ENCODE data around the gene DCDC1.
A peak's percentile ranks its signal among the peaks of the same experiment; 100 is the strongest.
"Not testable (repeated sequence)": the region's sequence is repeated elsewhere in the genome, so short reads cannot be mapped to it uniquely, and the experiment has no call there.

Gene DCDC1

GRCh38 chr11:31328697-31329096 is 40.8 kb downstream of the DCDC1 start:
- H2AFZ ChIP-seq (ENCODE audit: low read length, unreplicated experiment): no peak overlapping the region

DNA sequence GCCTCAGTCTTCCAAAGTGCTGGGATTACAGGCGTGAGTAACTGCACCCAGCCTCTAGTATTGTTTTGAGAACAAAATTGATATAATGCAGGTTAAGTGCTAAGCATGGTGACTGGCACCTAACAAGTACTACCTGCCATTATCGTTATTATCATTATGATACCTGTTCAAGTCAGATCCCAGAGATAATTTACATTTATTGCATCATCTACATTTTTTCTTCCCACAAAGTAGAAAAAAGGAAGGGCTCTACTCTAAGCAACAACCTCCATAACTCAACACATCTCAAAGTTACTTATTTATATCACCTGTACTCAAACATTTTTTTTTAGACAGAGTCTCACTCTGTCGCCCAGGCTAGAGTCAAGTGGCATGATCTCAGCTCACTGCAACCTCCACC is 42.1 kb downstream of the DCDC1 start:
- H3K27me3 ChIP-seq (ENCODE audit: insufficient read depth, low read length): 0 out of 2 replicates have a peak, but pooled peaks cover 4% of the 10 kb centered on the region
- no peak overlapping the region for H3K4me3 ChIP-seq (ENCODE audit: low read depth, low read length)
- H3K4me1 ChIP-seq (ENCODE audit: control insufficient read depth, insufficient read depth, low read length, unreplicated experiment): peaks cover 24% of the 10 kb centered on the region
- H3K27ac ChIP-seq (ENCODE audit: low read depth, low read length): no peak overlapping the region
- H3K79me2 ChIP-seq (ENCODE audit: control insufficient read depth, insufficient read depth, low read length, unreplicated experiment): no peaks in the 10 kb centered on the region
- no peak overlapping the region for H2AFZ ChIP-seq (ENCODE audit: low read length, unreplicated experiment)
- no peaks in the 10 kb centered on the region for H3K36me3 ChIP-seq (ENCODE audit: insufficient read depth, low read length)

More at GRCh38 chr11:31328697-31329096, 40.8 kb downstream of the DCDC1 start:
- Histone ChIP-seq H3K36me3 (ENCODE audit: insufficient read depth, low read length) (no peaks in the 10 kb centered on the region), H3K4me1 (ENCODE audit: control insufficient read depth, insufficient read depth, low read length, unreplicated experiment) (peaks cover 22% of the 10 kb centered on the region), H3K27me3 (ENCODE audit: insufficient read depth, low read length) (peaks cover 9% of the 10 kb centered on the region; the same call in 1 of the 2 replicates), H3K4me3 (ENCODE audit: low read depth, low read length) (no peak overlapping the region), H3K79me2 (ENCODE audit: control insufficient read depth, insufficient read depth, low read length, unreplicated experiment) (no peaks in the 10 kb centered on the region), H3K27ac (ENCODE audit: low read depth, low read length) (no peak overlapping the region)

- Histone ChIP-seq H3K4me1 (ENCODE audit: control insufficient read depth, insufficient read depth, low read length, unreplicated experiment) (peaks cover 24% of the 10 kb centered on the region), H3K79me2 (ENCODE audit: control insufficient read depth, insufficient read depth, low read length, unreplicated experiment) (no peaks in the 10 kb centered on the region), H2AFZ (ENCODE audit: low read length, unreplicated experiment) (peak overlapping the region; percentile 89), H3K4me3 (ENCODE audit: low read depth, low read length) (peak overlapping the region; percentile 60), H3K27me3 (ENCODE audit: insufficient read depth, low read length) (0 out of 2 replicates have a peak, but pooled peaks cover 4% of the 10 kb centered on the region), H3K27ac (ENCODE audit: low read depth, low read length) (no peak overlapping the region), H3K36me3 (ENCODE audit: insufficient read depth, low read length) (no peaks in the 10 kb centered on the region)
Measured at GRCh38 chr11:31326470-31327148, 42.9 kb downstream of the DCDC1 start.

DNA sequence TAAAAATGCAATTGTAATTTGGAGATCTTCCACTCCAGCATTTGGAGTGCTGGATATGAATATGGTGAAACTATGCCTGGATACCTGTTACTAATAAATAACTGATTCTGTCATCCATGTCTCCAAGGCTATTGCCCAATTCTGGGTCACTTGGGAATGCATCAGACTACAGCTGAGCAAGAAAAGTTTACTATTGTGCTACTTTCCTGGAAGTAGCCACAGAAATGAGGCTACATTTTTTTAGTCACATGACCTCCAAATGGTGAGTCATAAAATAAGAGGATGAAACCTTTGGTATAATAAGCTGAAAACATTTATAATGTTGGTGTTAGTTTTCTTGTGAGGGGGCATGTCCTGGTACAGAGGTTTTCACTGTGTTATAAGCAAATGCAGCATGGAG is 44.4 kb downstream of the DCDC1 start:
- Histone ChIP-seq H3K4me3 (ENCODE audit: low read depth, low read length) (no peak overlapping the region), H3K27me3 (ENCODE audit: insufficient read depth, low read length) (0 out of 2 replicates have a peak, but pooled peaks cover 4% of the 10 kb centered on the region), H3K36me3 (ENCODE audit: insufficient read depth, low read length) (no peaks in the 10 kb centered on the region), H3K79me2 (ENCODE audit: control insufficient read depth, insufficient read depth, low read length, unreplicated experiment) (no peaks in the 10 kb centered on the region), H2AFZ (ENCODE audit: low read length, unreplicated experiment) (no peak overlapping the region), H3K4me1 (ENCODE audit: control insufficient read depth, insufficient read depth, low read length, unreplicated experiment) (peaks cover 24% of the 10 kb centered on the region), H3K27ac (ENCODE audit: low read depth, low read length) (peak overlapping the region; percentile 40)

GRCh38 chr11:31323145-31323544 is 46.4 kb downstream of the DCDC1 start:
- H3K4me3 ChIP-seq (ENCODE audit: low read depth, low read length): no peak overlapping the region
- H3K36me3 ChIP-seq (ENCODE audit: insufficient read depth, low read length): no peaks in the 10 kb centered on the region
- H2AFZ ChIP-seq (ENCODE audit: low read length, unreplicated experiment): no peak overlapping the region
- no peak overlapping the region for H3K27ac ChIP-seq (ENCODE audit: low read depth, low read length)
- H3K79me2 ChIP-seq (ENCODE audit: control insufficient read depth, insufficient read depth, low read length, unreplicated experiment): no peaks in the 10 kb centered on the region
- H3K4me1 ChIP-seq (ENCODE audit: control insufficient read depth, insufficient read depth, low read length, unreplicated experiment): peaks cover 24% of the 10 kb centered on the region
- H3K27me3 ChIP-seq (ENCODE audit: insufficient read depth, low read length): no peaks in the 10 kb centered on the region

- H3K27ac ChIP-seq (ENCODE audit: low read depth, low read length); H3K4me3 ChIP-seq (ENCODE audit: low read depth, low read length); H2AFZ ChIP-seq (ENCODE audit: low read length, unreplicated experiment); H3K36me3 ChIP-seq (ENCODE audit: insufficient read depth, low read length); H3K79me2 ChIP-seq (ENCODE audit: control insufficient read depth, insufficient read depth, low read length, unreplicated experiment); H3K27me3 ChIP-seq (ENCODE audit: insufficient read depth, low read length): not testable (repeated sequence)
- H3K4me1 ChIP-seq (ENCODE audit: control insufficient read depth, insufficient read depth, low read length, unreplicated experiment): peaks cover 24% of the 10 kb centered on the region
Measured at GRCh38 chr11:31321494-31321893, 48.0 kb downstream of the DCDC1 start.

DNA sequence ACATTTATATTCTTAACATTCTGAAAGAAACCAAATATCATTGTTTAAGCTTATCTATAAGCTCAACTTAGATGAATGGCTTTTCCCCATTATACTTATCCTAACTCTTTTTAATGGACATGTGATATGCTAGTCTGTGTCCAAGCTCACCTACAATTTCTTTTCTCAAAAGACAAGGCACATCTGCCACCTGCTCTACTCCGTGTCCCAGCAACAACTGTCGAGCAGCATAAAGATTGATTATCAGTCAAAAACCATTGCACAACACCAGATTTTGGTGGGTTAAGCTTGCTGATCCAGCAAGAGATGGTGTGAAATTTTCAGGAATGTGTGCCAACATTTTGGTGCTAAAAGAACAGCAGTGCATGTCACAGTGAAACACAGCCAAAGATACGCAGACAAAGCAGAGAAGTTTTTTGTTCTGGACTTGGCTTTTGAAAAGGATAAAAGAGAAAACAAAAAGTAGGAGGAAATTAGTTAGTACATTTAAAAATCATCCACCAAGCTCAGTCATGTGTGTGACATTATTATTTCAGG is 65.8 kb downstream of the DCDC1 start:
- no peak overlapping the region for H3K27ac ChIP-seq (ENCODE audit: low read depth, low read length)
- H2AFZ ChIP-seq (ENCODE audit: low read length, unreplicated experiment): no peak overlapping the region
- no peaks in the 10 kb centered on the region for H3K36me3 ChIP-seq (ENCODE audit: insufficient read depth, low read length)
- no peaks in the 10 kb centered on the region for H3K4me1 ChIP-seq (ENCODE audit: control insufficient read depth, insufficient read depth, low read length, unreplicated experiment)
- H3K4me3 ChIP-seq (ENCODE audit: low read depth, low read length): no peak overlapping the region
- no peaks in the 10 kb centered on the region for H3K27me3 ChIP-seq (ENCODE audit: insufficient read depth, low read length)
- H3K79me2 ChIP-seq (ENCODE audit: control insufficient read depth, insufficient read depth, low read length, unreplicated experiment): no peaks in the 10 kb centered on the region

- Histone ChIP-seq H3K27me3 (ENCODE audit: insufficient read depth, low read length) (no peaks in the 10 kb centered on the region), H3K4me3 (ENCODE audit: low read depth, low read length) (no peak overlapping the region)
Measured at GRCh38 chr11:31301549-31302510, 67.7 kb downstream of the DCDC1 start.

DNA sequence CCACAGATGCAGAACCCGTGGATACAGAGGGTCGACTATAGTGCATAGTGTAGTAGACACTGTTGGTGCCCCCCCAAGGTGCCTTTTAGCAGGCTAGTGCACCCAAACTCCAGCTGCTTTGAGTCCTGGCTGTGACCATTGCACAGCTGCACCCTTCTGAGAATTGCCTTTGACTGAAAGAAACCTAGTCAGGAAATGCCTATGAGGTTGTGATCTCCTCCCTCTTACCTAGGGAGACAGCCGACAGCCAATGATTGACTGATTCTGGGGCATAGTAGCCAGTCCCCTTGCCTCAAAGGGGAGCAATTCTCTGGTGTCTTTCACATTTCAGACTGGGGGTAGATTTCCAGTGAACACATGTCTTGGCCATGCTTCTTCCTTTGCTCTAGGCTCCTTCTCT is 74.2 kb downstream of the DCDC1 start:
- Histone ChIP-seq H3K79me2 (ENCODE audit: control insufficient read depth, insufficient read depth, low read length, unreplicated experiment) (no peaks in the 10 kb centered on the region), H2AFZ (ENCODE audit: low read length, unreplicated experiment) (no peak overlapping the region), H3K36me3 (ENCODE audit: insufficient read depth, low read length) (no peaks in the 10 kb centered on the region), H3K27ac (ENCODE audit: low read depth, low read length) (no peak overlapping the region), H3K4me3 (ENCODE audit: low read depth, low read length) (no peak overlapping the region), H3K27me3 (ENCODE audit: insufficient read depth, low read length) (peaks cover 15% of the 10 kb centered on the region), H3K4me1 (ENCODE audit: control insufficient read depth, insufficient read depth, low read length, unreplicated experiment) (no peaks in the 10 kb centered on the region)

More at GRCh38 chr11:31301549-31302510, 67.7 kb downstream of the DCDC1 start:
- Histone ChIP-seq H3K27ac (ENCODE audit: low read depth, low read length) (no peak overlapping the region), H2AFZ (ENCODE audit: low read length, unreplicated experiment) (no peak overlapping the region), H3K79me2 (ENCODE audit: control insufficient read depth, insufficient read depth, low read length, unreplicated experiment) (no peaks in the 10 kb centered on the region), H3K36me3 (ENCODE audit: insufficient read depth, low read length) (no peaks in the 10 kb centered on the region), H3K4me1 (ENCODE audit: control insufficient read depth, insufficient read depth, low read length, unreplicated experiment) (no peaks in the 10 kb centered on the region)

- H3K27me3 ChIP-seq (ENCODE audit: insufficient read depth, low read length); H3K36me3 ChIP-seq (ENCODE audit: insufficient read depth, low read length); H3K4me1 ChIP-seq (ENCODE audit: control insufficient read depth, insufficient read depth, low read length, unreplicated experiment); H3K4me3 ChIP-seq (ENCODE audit: low read depth, low read length); H2AFZ ChIP-seq (ENCODE audit: low read length, unreplicated experiment); H3K27ac ChIP-seq (ENCODE audit: low read depth, low read length); H3K79me2 ChIP-seq (ENCODE audit: control insufficient read depth, insufficient read depth, low read length, unreplicated experiment): not testable (repeated sequence)
Measured at GRCh38 chr11:31273527-31273926, 96.0 kb downstream of the DCDC1 start.
